WTC11 (cell line): Measurements from ENCODE around the gene PHKA1.

Source experiments
- SP1 ChIP-seq: sonication (generic); formaldehyde crosslinking; conservative IDR thresholded peaks from 2 replicates; pipeline ENCODE4 v1.8.1; 2022; ENCODE audit warnings: missing genetic modification reagents
- ZNF263 ChIP-seq: sonication (generic); formaldehyde crosslinking; IDR thresholded peaks from 2 replicates; pipeline ENCODE4 v1.8.1; 2022; ENCODE audit warnings: low read depth, mild to moderate bottlenecking, moderate library complexity, missing genetic modification reagents
- TF ChIP-seq, protein P1 (sequence below): fragments of 200-600 bp; IDR thresholded peaks from 2 replicates; pipeline ENCODE4 v1.8.0; 2022; ENCODE audit warnings: antibody characterized with exemption

DNA sequence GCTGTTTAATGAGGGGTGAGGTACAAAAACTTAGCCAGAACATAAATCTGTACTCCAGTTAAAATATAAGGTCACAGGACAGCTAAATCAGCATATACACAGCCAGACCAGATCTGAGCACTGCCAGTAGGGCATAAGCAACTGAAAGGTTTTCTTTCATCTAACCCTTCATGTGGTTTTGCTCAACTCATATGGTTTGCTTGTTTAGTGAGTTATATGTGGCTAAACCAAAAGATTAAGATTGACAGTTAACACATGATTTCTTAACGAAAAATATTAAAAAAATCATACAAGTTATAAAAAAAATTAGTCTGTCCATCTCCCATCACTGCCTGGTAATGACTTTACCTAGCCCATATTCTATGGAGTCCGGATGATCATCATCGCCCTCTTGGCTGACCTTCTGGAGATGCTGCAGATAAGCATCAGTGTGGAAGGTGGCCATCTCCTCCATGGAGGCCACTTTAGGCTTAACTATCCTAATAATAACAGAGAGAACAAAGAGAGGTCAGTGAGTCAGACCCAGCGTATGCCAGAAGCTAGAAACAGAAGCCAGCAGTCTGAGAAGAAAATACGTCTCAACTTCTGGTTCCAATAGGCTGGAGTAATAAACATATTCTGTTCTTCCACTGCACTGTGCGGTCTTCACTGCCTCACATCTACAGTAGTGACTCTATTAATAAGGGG lies 145.6 kb downstream of the PHKA1 start:
- TF ChIP-seq ZNF263 (CRISPR knock-in tag) (no peak), SP1 (CRISPR knock-in tag) (no peak)
- TF ChIP-seq, protein P1, sequence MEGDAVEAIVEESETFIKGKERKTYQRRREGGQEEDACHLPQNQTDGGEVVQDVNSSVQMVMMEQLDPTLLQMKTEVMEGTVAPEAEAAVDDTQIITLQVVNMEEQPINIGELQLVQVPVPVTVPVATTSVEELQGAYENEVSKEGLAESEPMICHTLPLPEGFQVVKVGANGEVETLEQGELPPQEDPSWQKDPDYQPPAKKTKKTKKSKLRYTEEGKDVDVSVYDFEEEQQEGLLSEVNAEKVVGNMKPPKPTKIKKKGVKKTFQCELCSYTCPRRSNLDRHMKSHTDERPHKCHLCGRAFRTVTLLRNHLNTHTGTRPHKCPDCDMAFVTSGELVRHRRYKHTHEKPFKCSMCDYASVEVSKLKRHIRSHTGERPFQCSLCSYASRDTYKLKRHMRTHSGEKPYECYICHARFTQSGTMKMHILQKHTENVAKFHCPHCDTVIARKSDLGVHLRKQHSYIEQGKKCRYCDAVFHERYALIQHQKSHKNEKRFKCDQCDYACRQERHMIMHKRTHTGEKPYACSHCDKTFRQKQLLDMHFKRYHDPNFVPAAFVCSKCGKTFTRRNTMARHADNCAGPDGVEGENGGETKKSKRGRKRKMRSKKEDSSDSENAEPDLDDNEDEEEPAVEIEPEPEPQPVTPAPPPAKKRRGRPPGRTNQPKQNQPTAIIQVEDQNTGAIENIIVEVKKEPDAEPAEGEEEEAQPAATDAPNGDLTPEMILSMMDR: no peak
